Mucosa of descending colon (tissue), 3 donors: Measurements from ENCODE around the gene KLHL21. TPM values are rescaled to one million over a fixed set of nuclear protein-coding genes. Genes with fewer than 3 reads are reported as not detected.

Experiments used
- ATAC-seq: fragments of 200-7000 bp; cut with Tn5 transposase; one replicate; pipeline ENCODE4 v1.9.1; 2020; ENCODE audit warnings: mild to moderate bottlenecking, moderate library complexity
- DNase-seq, 3 donors: peaks; one replicate each; pipeline ENCODE4 v3.0.0-alpha.2; 2020
- H3K36me3 ChIP-seq: fragments of 200-600 bp; one replicate; pipeline ENCODE4 v1.8.0; 2021; ENCODE audit warnings: low read depth, mild to moderate bottlenecking
- H3K4me1 ChIP-seq: fragments of 200-600 bp; one replicate; pipeline ENCODE4 v1.8.0; 2021; ENCODE audit warnings: low read depth, mild to moderate bottlenecking
- H3K4me3 ChIP-seq: fragments of 200-600 bp; one replicate; pipeline ENCODE4 v1.8.0; 2021; ENCODE audit warnings: mild to moderate bottlenecking
- H3K9me3 ChIP-seq: fragments of 200-600 bp; one replicate; pipeline ENCODE4 v1.8.0; 2021; ENCODE audit warnings: mild to moderate bottlenecking
- intact Hi-C, 2 donors: fragments of 100-400 bp; cut with DNase I in 1 of 2; cut with micrococcal nuclease in 1 of 2; formaldehyde crosslinking; loops; one replicate each; pipeline versions ENCODE4 v1.11.0 to v1.11.1; 2022; cut with DNase I, micrococcal nuclease
- total RNA-seq, 3 donors: library from RNA; stranded (reverse); fragmentation: NEBNext Ultra II Directional in 2 of 3; extraction: Animal tissue kit (Norgen Biotek cat#: 25700) in 2 of 3; gene quantifications; one replicate each; pipeline versions ENCODE4 v1.2.1 to v1.2.4, GENCODE V29; 2021 to 2023
- TF ChIP-seq, protein P1 (sequence below): fragments of 200-600 bp; IDR thresholded peaks from one replicate; pipeline ENCODE4 v1.8.0; 2022; ENCODE audit warnings: antibody characterized with exemption, mild to moderate bottlenecking
- donor health status: DM: no; HTN: no; CAD: no; lungs with moderate emphysema.
- donor health status: DM: no; HTN: no; CAD: no.
- donor health status: DM: no; HTN: yes; CAD: no.

Gene KLHL21
- total RNA-seq, 3 donors from 2014 or later: 8.7 to 68.2 (median 10.7) TPM

GRCh38 chr1:6574818-6575217 lies 27.9 kb downstream of the KLHL21 start:
- intact Hi-C loops: no loop called here
- H3K4me1 ChIP-seq: peaks cover 8% of the 10 kb centered on the region
- no peak overlapping the region for H3K4me3 ChIP-seq
- H3K36me3 ChIP-seq: no peaks in the 10 kb centered on the region
- no peak for ATAC-seq
- DNase-seq: no peak
- TF ChIP-seq, protein P1, sequence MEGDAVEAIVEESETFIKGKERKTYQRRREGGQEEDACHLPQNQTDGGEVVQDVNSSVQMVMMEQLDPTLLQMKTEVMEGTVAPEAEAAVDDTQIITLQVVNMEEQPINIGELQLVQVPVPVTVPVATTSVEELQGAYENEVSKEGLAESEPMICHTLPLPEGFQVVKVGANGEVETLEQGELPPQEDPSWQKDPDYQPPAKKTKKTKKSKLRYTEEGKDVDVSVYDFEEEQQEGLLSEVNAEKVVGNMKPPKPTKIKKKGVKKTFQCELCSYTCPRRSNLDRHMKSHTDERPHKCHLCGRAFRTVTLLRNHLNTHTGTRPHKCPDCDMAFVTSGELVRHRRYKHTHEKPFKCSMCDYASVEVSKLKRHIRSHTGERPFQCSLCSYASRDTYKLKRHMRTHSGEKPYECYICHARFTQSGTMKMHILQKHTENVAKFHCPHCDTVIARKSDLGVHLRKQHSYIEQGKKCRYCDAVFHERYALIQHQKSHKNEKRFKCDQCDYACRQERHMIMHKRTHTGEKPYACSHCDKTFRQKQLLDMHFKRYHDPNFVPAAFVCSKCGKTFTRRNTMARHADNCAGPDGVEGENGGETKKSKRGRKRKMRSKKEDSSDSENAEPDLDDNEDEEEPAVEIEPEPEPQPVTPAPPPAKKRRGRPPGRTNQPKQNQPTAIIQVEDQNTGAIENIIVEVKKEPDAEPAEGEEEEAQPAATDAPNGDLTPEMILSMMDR: no peak
- H3K9me3 ChIP-seq: no peaks in the 10 kb centered on the region

GRCh38 chr1:6574025-6574620 lies 28.5 kb downstream of the KLHL21 start:
- Histone ChIP-seq H3K4me3 (no peak overlapping the region), H3K36me3 (no peaks in the 10 kb centered on the region), H3K4me1 (peaks cover 1% of the 10 kb centered on the region), H3K9me3 (no peaks in the 10 kb centered on the region)
- intact Hi-C loops: no loop called here
- ATAC-seq (no peak), DNase-seq (no peak)
- TF ChIP-seq, protein P1: no peak

DNA sequence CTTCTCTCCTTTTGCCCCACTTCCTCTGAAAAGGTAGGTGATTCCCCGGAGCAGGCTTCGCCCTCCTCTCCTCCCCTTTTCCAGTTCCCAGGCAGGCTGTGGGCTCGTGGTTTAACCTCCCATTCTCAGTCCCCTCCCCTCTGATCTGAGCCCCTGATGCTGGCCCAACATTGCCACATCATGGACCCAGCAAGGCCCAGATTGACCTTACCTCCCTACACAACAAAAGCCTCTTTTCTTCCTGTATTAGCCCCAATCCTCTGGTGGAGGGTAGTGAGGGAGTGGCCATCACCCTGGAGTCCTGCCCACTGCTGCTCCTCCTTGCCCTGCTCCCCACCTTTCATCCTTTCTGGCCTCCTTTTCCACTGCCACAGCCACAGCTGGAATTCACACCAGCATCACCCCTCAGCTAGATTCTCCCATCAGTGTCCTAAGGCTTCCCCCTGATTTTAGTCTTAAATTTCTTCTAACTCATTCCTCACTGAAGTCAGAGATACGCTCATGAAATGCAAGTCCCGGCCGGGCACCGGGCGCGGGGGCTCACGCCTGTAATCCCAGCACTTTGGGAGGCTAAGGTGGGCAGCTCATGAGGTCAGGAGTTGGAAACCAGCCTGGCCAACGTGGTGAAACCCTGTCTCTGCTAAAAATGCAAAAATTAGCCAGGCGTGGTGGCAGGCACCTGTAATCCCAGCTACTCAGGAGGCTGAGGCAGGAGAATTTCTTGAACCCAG lies 29.9 kb downstream of the KLHL21 start:
- Histone ChIP-seq H3K9me3 (no peaks in the 10 kb centered on the region), H3K36me3 (no peaks in the 10 kb centered on the region), H3K4me3 (no peak overlapping the region), H3K4me1 (no peaks in the 10 kb centered on the region)
- TF ChIP-seq, protein P1: no peak
- ATAC-seq: no peak
- intact Hi-C loops: no loop called here
- no peak for DNase-seq

GRCh38 chr1:6570987-6571386 lies 31.7 kb downstream of the KLHL21 start:
- TF ChIP-seq, protein P1: no peak
- DNase-seq (no peak), ATAC-seq (no peak)
- intact Hi-C loops: no loop called here
- Histone ChIP-seq H3K4me1 (no peaks in the 10 kb centered on the region), H3K36me3 (no peaks in the 10 kb centered on the region), H3K9me3 (no peaks in the 10 kb centered on the region), H3K4me3 (no peak overlapping the region)

DNA sequence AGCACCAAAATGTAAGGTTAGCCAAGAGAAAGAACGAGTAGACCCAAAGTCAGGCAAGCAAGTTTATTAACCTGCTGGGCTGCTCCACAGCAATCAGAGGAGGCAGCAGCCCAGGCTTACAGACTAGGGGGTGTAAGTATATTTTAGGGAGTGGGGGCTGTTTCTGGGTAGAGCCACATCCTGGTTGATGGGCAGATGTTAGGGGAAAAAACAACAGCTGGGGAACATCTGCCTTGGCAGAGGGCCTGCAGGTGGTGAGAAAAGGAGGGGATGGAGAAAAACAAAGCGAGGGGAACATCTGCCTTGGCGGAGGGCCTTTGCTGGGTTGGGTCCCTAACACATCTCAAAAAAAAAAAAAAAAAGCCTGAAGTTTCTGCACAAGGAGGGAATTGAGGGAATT lies 32.6 kb downstream of the KLHL21 start:
- DNase-seq: no peak
- Histone ChIP-seq H3K4me1 (no peaks in the 10 kb centered on the region), H3K9me3 (no peaks in the 10 kb centered on the region), H3K36me3 (no peaks in the 10 kb centered on the region), H3K4me3 (no peak overlapping the region)
- no peak for ATAC-seq
- intact Hi-C loops: no loop called here
- TF ChIP-seq, protein P1: no peak
